Measurements from ENCODE around the gene RYR1.
"Not testable (repeated sequence)": the region's sequence is repeated elsewhere in the genome, so short reads cannot be mapped to it uniquely, and the experiment has no call there.

RYR1 gene

DNA sequence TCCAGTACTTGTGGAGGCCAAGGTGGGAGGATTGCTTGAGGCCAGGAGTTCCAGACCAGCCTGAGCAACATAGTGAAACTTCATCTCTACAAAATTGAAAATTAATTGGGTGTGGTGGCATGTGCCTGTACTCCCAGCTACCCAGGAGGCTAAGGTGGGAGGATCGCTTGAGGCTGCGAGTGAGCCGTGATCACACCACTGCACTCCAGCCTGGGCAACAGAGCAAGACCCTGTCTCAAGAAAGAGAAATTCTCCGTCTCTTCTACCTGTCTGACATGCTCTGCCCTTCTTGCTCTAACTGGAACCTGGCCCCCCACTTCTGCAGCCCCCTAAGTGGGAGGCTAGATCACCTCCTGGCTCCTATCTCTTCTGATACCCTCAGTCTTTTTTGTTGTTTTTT lies 192.9 kb downstream of the RYR1 start:
- no peak for DNase-seq

GRCh38 chr19:38629568-38629967 lies 196.1 kb downstream of the RYR1 start:
- no peak for DNase-seq

GRCh38 chr19:38631301-38631700 lies 197.8 kb downstream of the RYR1 start:
- DNase-seq = not testable (repeated sequence)

DNA sequence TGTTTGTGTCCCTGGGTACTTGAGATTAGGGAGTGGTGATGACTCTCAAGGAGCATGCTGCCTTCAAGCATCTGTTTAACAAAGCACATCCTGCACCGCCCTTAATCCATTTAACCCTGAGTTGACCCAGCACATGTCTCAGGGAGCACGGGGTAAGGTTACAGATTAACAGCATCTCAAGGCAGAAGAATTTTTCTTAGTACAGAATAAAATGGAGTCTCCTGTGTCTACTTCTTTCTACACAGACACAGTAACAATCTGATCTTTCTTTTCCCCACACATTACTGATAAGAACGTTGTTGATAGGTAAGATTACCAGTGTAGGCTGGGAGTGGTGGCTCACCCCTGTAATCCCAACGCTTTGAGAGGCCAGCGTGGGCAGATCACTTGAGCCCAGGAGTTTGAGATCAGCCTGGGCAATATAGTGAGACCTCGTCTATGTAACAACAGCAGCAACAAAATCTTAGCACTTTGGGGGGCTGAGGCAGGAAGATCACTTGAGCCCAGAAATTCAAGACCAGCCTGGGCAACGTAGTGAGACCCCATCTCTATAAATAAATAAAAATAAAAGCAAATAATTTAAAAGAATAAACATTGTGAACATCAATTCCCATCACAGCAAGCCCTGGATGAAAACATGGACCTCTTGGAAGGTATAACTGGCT lies 198.5 kb downstream of the RYR1 start:
- not testable (repeated sequence) for DNase-seq

DNA sequence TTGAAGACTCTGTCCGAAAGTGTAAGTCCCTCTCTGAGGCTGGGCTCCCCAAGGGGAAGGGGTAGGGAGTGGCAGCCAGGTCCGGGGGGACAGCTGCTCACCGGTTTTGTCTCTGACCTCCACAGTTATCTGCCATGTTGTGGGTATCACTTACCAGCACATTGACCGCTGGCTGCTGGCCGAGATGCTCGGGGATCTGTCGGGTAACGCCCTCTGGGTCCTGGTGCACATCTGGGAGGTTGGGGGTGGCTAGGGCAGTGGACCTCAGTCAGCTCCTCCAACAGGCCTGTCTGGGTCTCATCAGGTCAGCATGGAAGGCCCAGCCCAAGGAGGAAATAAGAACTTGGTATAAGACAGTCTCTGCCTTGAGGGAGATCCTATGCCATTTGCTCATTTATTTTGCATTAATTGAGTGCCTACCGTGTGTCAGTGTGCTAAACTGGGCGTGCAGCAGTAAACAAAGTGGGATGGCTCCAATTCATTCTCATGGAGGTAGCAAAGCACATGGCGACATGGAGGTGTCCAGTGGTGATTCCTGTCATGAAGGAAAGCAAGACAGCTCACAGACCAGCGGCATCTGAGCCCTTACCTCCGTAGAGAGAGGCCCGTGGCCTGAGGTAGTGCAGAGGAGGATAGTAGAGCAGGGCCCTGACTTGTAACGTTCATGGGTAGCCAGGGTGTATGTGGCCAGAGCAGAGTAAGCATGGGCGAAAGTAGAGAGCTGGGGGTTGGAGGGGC lies 199.2 kb downstream of the RYR1 start:
- no peak for DNase-seq

DNA sequence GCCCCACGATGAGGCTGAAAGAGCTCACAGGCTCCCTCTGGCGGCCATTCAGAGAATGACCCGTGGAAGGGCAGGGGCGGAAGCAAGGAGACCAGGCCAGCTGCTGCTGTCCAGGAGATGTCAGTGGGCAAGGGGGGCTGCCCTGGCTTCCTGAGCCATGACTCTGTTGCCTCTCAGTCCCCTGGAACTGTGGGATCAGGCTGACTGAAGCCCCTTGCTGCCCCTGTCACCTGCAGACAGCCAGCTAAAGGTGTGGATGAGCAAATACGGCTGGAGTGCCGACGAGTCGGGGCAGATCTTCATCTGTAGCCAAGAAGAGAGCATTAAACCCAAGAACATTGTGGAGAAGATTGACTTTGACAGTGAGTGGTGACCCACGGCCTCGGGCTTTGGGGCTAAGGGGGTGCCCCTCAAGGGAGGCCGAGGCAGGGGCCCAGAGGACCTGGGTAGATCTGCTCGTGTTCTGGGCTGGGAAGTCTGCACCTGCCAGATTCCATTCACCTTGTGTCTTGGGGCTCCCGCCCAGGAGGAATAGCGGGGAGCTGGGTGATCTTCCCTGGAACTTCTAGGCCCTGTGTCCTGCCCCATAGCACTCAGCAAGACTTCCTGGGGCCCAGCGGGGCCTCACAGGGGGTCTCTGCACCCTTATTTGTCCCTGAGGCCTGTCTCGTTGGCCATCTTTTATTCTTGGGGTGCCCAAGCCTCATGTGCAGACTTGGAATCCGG lies 201.4 kb downstream of the RYR1 start:
- peak; percentile 63 for DNase-seq

DNA sequence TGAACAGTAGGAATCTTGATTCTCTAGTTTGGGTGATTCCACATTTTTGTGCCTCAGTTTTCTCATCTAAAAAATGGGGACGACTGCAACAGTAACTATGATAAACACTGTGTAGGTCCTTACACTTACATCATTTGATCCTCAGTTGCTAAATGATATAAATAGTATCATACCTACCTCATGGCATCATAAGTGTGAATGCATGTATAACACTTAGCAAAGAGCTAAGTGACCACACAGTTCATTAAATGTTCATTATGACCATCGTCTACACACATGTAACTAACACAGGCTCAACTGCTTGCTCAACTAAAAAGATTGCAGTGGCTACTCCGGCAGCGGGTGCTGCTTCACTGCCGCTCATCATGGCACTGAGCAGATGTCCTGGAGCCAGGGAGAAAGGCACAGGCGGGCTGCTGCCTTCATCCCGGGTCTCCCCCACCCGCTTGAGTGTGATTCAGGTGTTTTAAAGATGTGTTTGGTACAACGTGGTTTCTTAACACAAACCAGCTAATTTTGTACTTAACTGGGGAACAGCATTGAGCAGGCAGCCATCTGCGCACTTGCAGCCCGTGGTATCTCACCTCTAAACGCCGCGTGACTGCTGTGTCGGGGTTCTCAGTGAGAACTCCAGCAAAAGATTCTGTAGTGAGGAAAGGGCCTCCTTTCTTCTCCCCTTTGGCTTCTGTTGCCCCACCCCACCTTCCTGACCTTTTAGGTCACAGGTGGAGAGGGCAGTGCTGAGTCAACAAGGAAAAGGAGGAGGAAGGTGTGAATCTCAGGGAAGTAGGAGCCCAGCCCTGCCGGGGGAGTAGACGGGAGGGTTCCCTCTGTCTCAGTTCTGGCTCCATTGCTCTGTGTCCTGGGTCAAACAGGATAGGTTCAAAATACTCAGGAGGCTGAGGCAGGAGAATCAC lies 202.2 kb downstream of the RYR1 start:
- no peak for DNase-seq

Measured in T1000 (cell line).